Keratinocyte (primary cell): Measurements from ENCODE around the gene G6PC2. TPM values are rescaled to one million over a fixed set of nuclear protein-coding genes. Genes with fewer than 3 reads are reported as not detected.

ENCODE experiments used
- DNase-seq: peaks from one replicate; pipeline ENCODE4 v3.0.0-alpha.2; 2011; ENCODE audit warnings: low read depth, missing footprints, low spot score
- FAIRE-seq: peaks from 2 replicates; lab custom pipeline; 2011; peaks lifted over from hg19 to GRCh38; lab: Jason Lieb, UNC
- H2AFZ ChIP-seq: 2 replicates; pipeline ENCODE4 v1.6.0; 2012; ENCODE audit warnings: low read length, control low read depth, inconsistent platforms; ENCODE audit not compliant: control insufficient read depth
- H3K27ac ChIP-seq: 2 replicates; pipeline ENCODE4 v1.5.1; 2011; ENCODE audit warnings: low read length; ENCODE audit not compliant: control insufficient read depth, insufficient read depth
- H3K27me3 ChIP-seq: 3 replicates; pipeline ENCODE4 v1.6.0; 2011; ENCODE audit warnings: low read length; ENCODE audit not compliant: control insufficient read depth, insufficient read depth; ENCODE audit errors: extremely low read depth
- H3K36me3 ChIP-seq, 2 experiments: 2 replicates in 1 of 2; 3 replicates in 1 of 2; pipeline ENCODE4 v1.5.1; 2011; ENCODE audit warnings: low read length in 2 of 2, mild to moderate bottlenecking in 1 of 2; ENCODE audit not compliant: control insufficient read depth in 2 of 2, insufficient read depth in 2 of 2; ENCODE audit errors: extremely low read depth in 1 of 2
- H3K4me1 ChIP-seq: 3 replicates; pipeline ENCODE4 v1.5.1; 2011; ENCODE audit warnings: low read length; ENCODE audit not compliant: control insufficient read depth, insufficient read depth; ENCODE audit errors: extremely low read depth
- H3K4me2 ChIP-seq: 3 replicates; pipeline ENCODE4 v1.6.0; 2011; ENCODE audit warnings: low read depth, low read length; ENCODE audit not compliant: control insufficient read depth, insufficient read depth; ENCODE audit errors: extremely low read depth
- H3K4me3 ChIP-seq, 3 experiments: fragments of 200-600 bp in 1 of 3; sonication (generic) in 1 of 3; 2 replicates in 2 of 3; 3 replicates in 1 of 3; pipeline ENCODE4 v1.5.1; 2011 to 2016; ENCODE audit warnings: low read length in 3 of 3, mild to moderate bottlenecking in 3 of 3, control low read depth in 2 of 3, inconsistent platforms in 1 of 3, low read depth in 1 of 3, mixed read lengths in 1 of 3, mixed run types in 1 of 3, moderate library complexity in 1 of 3; ENCODE audit not compliant: control insufficient read depth in 2 of 3, insufficient read depth in 2 of 3; ENCODE audit errors: extremely low read depth in 1 of 3
- H3K79me2 ChIP-seq: 2 replicates; pipeline ENCODE4 v1.6.0; 2012; ENCODE audit warnings: low read length; ENCODE audit not compliant: control insufficient read depth, insufficient read depth
- H3K9ac ChIP-seq: 3 replicates; pipeline ENCODE4 v1.6.0; 2011; ENCODE audit warnings: low read length; ENCODE audit not compliant: control insufficient read depth, insufficient read depth; ENCODE audit errors: extremely low read depth
- H3K9me1 ChIP-seq: 3 replicates; pipeline ENCODE4 v1.6.0; 2011; ENCODE audit warnings: low read length; ENCODE audit not compliant: control insufficient read depth, insufficient read depth; ENCODE audit errors: extremely low read depth
- H3K9me3 ChIP-seq: 2 replicates; pipeline ENCODE4 v1.5.1; 2012; ENCODE audit warnings: low read depth, low read length; ENCODE audit not compliant: control insufficient read depth
- H4K20me1 ChIP-seq: 3 replicates; pipeline ENCODE4 v1.6.0; 2011; ENCODE audit warnings: low read length; ENCODE audit not compliant: control insufficient read depth, insufficient read depth; ENCODE audit errors: extremely low read depth
- EZH2 ChIP-seq: IDR thresholded peaks from one replicate; pipeline ENCODE4 v1.6.1; 2012; ENCODE audit warnings: inconsistent platforms, mild to moderate bottlenecking, low read length, moderate library complexity
- dilution Hi-C: fragments of 300-500 bp; cut with MboI; formaldehyde crosslinking; loops from one replicate; pipeline ENCODE4 v1.7.0; 2020; ENCODE audit warnings: low sequenced_read_pairs; ENCODE audit not compliant: extremely low pct_ligation_motif_present
- polyA plus RNA-seq, 5 experiments: library from polyadenylated mRNA; depleted of rRNA in 3 of 5; stranded (reverse) in 3 of 5; stranded (forward) in 1 of 5; unstranded in 1 of 5; fragments of >200 nt; gene quantifications; 1 replicate in 1 of 5; 2 replicates in 3 of 5; 3 replicates in 1 of 5; pipeline versions ENCODE4 v1.2.1 to v1.2.3, GENCODE V29; 2011 to 2012; ENCODE audit warnings: missing spikeins in 2 of 5, low read depth in 1 of 5, low replicate concordance in 1 of 5
- TF ChIP-seq, protein P1 (sequence below), 3 experiments: IDR thresholded peaks in 1 of 3; conservative IDR thresholded peaks in 1 of 3; optimal IDR thresholded peaks in 1 of 3; 2 replicates in 2 of 3; 3 replicates in 1 of 3; pipeline versions ENCODE3 to v1.5.1; 2011; ENCODE audit warnings: low read length in 3 of 3, mild to moderate bottlenecking in 3 of 3, moderate library complexity in 2 of 3, control low read depth in 1 of 3, inconsistent platforms in 1 of 3; ENCODE audit not compliant: insufficient read depth in 2 of 3; ENCODE audit errors: extremely low read depth in 1 of 3

Gene G6PC2
- polyA plus RNA-seq, 1 donor (not counting 4 experiments of a cell fraction or from before 2014, with no cell fraction given), result not detected

DNA sequence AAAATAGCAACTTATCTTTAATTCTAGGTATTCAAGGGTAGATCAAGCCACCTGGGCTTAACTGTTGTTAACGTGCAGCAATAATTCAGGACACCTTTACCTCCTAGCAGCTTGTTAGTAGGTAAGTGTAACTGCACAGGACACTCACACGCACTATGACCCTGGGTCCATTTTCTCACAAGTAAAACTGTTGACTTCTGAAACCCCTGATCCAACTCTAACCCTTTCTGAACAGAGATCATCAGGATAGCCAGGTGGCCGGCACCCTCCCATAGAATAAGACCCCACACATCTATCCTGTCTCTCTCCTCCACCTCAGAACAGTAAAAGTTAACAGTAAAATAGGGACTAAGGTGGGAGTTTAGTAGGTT, 11.5 kb upstream of the G6PC2 start:
- Histone ChIP-seq H3K27me3 (peaks cover 6% of the 10 kb centered on the region), H3K9me3 (no peaks in the 10 kb centered on the region), H3K4me3 (peak overlapping the region; percentile 49 to 93 (median 82)), H3K9me1 (no peaks in the 10 kb centered on the region), H3K4me1 (peaks cover 24% of the 10 kb centered on the region), H3K27ac (peak overlapping the region; percentile 33), H3K36me3 (no peaks in the 10 kb centered on the region), H3K9ac (peak overlapping the region; percentile 74), H3K79me2 (peaks cover 8% of the 10 kb centered on the region), H4K20me1 (no peaks in the 10 kb centered on the region), H3K4me2 (peak overlapping the region; percentile 97), H2AFZ (peak overlapping the region; percentile 97)
- DNase-seq (no peak), FAIRE-seq (no peak)
- dilution Hi-C loops, result no loop called here
- TF ChIP-seq, protein P1, sequence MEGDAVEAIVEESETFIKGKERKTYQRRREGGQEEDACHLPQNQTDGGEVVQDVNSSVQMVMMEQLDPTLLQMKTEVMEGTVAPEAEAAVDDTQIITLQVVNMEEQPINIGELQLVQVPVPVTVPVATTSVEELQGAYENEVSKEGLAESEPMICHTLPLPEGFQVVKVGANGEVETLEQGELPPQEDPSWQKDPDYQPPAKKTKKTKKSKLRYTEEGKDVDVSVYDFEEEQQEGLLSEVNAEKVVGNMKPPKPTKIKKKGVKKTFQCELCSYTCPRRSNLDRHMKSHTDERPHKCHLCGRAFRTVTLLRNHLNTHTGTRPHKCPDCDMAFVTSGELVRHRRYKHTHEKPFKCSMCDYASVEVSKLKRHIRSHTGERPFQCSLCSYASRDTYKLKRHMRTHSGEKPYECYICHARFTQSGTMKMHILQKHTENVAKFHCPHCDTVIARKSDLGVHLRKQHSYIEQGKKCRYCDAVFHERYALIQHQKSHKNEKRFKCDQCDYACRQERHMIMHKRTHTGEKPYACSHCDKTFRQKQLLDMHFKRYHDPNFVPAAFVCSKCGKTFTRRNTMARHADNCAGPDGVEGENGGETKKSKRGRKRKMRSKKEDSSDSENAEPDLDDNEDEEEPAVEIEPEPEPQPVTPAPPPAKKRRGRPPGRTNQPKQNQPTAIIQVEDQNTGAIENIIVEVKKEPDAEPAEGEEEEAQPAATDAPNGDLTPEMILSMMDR (optimal IDR thresholded peaks at IDR 0.05 in 1 of 3, IDR thresholded peaks at IDR 0.05 in 1 of 3, conservative IDR thresholded peaks at IDR 0.05 in 1 of 3; ENCODE audit: extremely low read depth in 1 of 3, insufficient read depth in 2 of 3, low read length in 3 of 3), result no peak
- no peak for TF ChIP-seq EZH2

DNA sequence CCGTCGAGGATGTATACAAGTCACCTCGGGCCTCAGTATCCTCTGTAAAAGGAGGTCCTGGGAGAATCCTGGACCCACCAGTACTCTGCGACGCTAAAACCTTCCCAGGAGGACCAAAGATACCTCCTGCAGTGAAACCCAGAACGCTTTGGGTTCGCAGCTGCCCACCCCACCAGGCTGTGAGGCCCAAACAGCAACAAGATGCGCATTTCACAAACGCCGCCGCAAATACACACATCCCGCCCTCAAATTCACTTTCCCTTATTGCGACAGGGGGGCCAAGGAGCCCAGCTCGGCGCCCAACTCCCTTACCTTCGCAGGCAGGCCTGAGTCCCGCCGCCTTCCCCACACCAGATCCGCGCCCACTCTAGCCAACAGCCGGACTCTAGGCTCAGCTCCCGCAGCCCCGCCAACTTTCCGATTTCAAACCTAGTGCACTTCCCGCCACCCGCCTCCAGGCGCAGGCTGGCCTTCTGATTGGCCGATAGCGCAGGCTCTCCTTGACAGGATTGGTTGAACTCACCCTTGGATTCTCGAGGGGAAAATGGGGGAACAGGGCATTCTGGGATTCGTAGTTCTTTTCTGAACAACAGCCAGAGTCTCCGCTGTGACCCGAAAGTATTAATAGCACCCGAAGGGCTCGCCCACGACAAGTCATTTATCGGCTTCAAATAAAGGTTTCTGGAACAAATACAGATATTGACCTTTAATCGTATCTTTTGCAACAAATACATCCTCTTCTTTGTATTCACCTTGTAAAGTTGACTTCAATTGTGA, 10.9 kb upstream of the G6PC2 start, which contains the start of gene SPC25:
SPC25 (minus strand) TSS at position 425 of the 777 bp plus-strand sequence. CDS start 911 bp downstream, outside the sequence.
- FAIRE-seq (peak; percentile 76), DNase-seq (peak; percentile 9)
- TF ChIP-seq, protein P1 (optimal IDR thresholded peaks at IDR 0.05 in 1 of 3, IDR thresholded peaks at IDR 0.05 in 1 of 3, conservative IDR thresholded peaks at IDR 0.05 in 1 of 3; ENCODE audit: extremely low read depth in 1 of 3, insufficient read depth in 2 of 3, low read length in 3 of 3), result no peak
- TF ChIP-seq EZH2, result no peak
- Histone ChIP-seq H3K9me3 (no peaks in the 10 kb centered on the region), H3K27me3 (peaks cover 6% of the 10 kb centered on the region), H4K20me1 (no peaks in the 10 kb centered on the region), H3K4me3 (peak within 1 kb of the TSS; percentile 49 to 93 (median 82)), H3K27ac (peak within 1 kb of the TSS; percentile 33), H3K36me3 (no peaks in the 10 kb centered on the region), H3K9me1 (no peaks in the 10 kb centered on the region), H3K9ac (peak within 1 kb of the TSS; percentile 74), H2AFZ (peak within 1 kb of the TSS; percentile 97), H3K4me1 (peaks cover 19% of the 10 kb centered on the region), H3K4me2 (peak within 1 kb of the TSS; percentile 97), H3K79me2 (peaks cover 8% of the 10 kb centered on the region)
- dilution Hi-C loops, result no loop called here
